ENCODE data around the gene CFAP92.
A peak's percentile ranks its signal among the peaks of the same experiment; 100 is the strongest.

Gene CFAP92

DNA sequence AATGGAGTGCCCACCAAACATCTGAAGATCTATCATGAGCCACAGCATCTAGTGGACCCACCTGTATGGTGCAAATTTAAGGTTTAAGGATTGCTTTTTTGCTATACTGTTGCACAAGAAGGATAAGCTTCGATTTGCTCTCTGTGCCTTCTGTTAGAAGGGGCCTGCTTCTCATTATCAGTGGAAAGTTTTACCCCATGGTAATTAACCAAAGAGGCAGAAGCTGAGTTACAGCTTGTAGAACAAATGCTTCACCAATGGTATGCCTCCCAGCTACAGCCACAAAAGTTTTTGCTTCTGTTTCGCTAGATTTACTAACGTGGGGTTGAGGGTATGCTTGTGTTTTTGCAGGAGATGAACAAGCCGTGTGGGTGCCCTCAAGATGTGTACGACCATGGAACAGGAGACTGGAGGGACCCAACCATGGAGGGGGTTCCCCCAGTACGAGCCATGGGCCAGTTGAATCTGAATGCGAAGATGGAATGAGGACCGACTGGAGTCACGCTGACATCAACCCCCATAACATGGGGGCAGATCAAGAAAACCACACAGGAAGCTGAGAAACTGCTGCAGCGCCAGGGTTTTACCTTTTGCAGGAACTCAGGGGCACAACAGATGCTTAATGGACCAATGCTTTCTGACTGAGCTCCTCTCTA is 70.9 kb downstream of the CFAP92 start:
- no peaks in the 10 kb centered on the region for H3K9me3 Mint-ChIP-seq
- peaks cover 20% of the 10 kb centered on the region for H3K36me3 Mint-ChIP-seq
- peaks cover 53% of the 10 kb centered on the region for H3K4me1 Mint-ChIP-seq
- peak overlapping the region; percentile 79 for H3K4me3 Mint-ChIP-seq
- H3K27me3 Mint-ChIP-seq, result no peaks in the 10 kb centered on the region
- peak overlapping the region; percentile 72 for H3K27ac Mint-ChIP-seq

DNA sequence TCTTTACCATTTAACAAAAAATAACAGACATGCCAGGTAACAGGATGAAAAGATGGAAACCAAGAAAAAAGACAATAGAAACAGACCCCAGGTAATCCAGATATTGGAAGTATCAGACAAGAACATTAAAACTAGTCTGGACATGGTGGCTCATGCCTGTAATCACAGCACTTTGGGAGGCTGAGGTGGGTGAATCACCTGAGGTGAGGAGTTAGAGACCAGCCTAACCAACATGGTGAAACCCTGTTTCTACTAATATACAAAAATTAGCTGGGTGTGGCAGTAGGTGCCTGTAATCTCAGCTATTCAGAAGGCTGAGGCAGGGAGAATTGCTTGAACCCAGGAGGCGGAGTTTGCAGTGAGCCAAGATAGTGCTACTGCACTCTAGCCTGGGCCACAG is 73.9 kb downstream of the CFAP92 start:
- Mint-ChIP-seq H3K27ac (peak overlapping the region; percentile 11), H3K4me3 (no peak overlapping the region), H3K27me3 (no peaks in the 10 kb centered on the region), H3K9me3 (no peaks in the 10 kb centered on the region), H3K36me3 (peaks cover 23% of the 10 kb centered on the region), H3K4me1 (peaks cover 43% of the 10 kb centered on the region)

DNA sequence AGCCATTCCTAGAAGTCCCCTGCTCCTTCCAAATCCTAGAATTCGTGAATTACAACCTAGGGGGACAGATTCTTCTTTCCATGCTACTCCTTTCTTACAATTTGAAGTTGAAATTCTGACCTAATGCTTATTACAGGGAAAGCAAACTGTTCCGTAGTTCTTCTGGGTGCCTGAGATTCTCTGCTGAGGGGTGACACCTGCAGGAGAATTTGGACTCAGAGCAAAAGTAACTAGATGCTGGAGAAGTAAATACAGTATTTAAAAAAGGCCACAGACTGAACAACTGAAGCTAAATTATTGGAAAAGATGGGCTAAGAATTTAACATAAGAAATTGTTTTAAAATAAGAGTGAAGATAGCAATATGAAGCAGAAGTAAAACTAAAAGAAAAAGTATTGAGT is 76.6 kb downstream of the CFAP92 start:
- Mint-ChIP-seq H3K4me1 (peaks cover 18% of the 10 kb centered on the region), H3K4me3 (no peak overlapping the region), H3K36me3 (peaks cover 25% of the 10 kb centered on the region), H3K9me3 (no peaks in the 10 kb centered on the region), H3K27ac (peak overlapping the region; percentile 25), H3K27me3 (no peaks in the 10 kb centered on the region)

DNA sequence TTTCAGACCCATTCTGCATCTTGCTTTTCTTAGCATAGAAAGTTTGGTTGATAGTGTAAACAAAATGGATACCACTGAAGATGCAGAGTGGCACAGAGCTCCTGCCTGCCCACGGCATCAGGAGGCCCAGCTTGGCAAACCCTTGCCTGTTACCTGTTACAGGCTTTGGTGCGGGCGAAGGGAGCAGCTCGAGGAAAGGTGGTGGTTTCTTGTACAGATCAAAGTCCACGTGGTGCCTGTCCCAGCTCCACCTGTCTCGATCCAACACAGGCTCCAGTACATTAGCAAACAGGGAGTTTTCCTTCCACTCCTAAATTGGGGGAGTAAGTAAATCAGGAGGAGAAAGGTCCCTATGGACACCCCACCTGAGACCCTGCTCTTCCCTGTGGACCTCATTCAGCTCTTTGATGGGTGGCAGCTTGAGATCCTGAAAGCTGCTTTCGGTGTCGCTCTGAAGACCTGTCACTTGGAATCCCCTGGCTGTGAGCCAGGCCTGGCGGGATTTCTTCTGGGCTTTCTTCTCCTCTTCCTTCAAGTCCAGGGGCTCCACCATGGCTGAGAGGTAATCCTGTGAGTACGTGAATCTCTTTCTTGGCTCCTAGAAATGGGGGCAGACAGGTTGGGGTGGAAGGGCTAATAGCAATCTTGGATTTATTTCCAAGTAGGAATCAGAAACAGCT is 78.8 kb downstream of the CFAP92 start:
- no peaks in the 10 kb centered on the region for H3K27me3 Mint-ChIP-seq
- H3K9me3 Mint-ChIP-seq, result no peaks in the 10 kb centered on the region
- H3K27ac Mint-ChIP-seq, result no peak overlapping the region
- H3K4me3 Mint-ChIP-seq, result no peak overlapping the region
- peaks cover 25% of the 10 kb centered on the region for H3K36me3 Mint-ChIP-seq
- no peaks in the 10 kb centered on the region for H3K4me1 Mint-ChIP-seq

DNA sequence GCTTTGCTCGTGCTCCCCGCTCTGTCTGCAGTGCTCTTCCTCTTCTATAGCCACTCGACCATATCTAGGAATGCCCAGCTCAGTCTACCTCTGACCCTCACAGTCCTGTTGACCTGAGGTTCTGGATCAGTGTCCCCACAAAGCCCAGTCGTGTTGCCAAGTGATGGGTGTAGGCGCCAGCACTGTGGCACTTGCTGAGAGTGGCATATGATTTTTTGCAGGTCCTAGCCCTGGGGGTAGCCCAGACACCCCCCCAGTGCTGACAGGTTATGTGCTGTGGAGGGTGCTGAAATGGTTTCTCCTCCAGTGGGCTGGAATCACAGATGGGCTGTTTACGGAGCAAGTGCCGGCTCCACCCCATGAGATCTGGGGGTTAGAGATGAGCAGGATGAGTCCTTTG is 82.0 kb downstream of the CFAP92 start:
- Mint-ChIP-seq H3K27ac (peak overlapping the region; percentile 30), H3K27me3 (no peaks in the 10 kb centered on the region), H3K36me3 (peaks cover 4% of the 10 kb centered on the region), H3K4me3 (no peak overlapping the region), H3K9me3 (no peaks in the 10 kb centered on the region), H3K4me1 (no peaks in the 10 kb centered on the region)

DNA sequence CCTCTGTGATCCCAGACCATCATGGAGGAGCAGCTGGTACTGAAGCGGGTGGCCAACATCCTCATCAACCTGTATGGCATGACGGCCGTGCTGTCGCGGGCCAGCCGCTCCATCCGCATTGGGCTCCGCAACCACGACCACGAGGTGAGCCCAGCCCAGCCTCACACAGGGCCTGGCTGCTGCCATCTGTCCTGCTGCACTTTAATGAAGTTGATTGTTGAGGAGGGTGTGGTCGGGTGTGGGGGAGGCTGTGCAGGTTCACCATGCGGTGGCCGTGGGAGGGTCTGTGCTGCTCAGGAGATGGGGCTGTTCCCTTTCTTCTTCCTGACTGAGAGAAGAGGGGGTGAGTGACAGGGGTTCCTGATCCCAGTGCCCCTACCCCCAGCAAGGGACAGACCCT is 83.9 kb downstream of the CFAP92 start:
- H3K4me3 Mint-ChIP-seq, result no peak overlapping the region
- H3K36me3 Mint-ChIP-seq, result peaks cover 9% of the 10 kb centered on the region
- H3K27ac Mint-ChIP-seq, result no peak overlapping the region
- no peaks in the 10 kb centered on the region for H3K27me3 Mint-ChIP-seq
- no peaks in the 10 kb centered on the region for H3K4me1 Mint-ChIP-seq
- no peaks in the 10 kb centered on the region for H3K9me3 Mint-ChIP-seq

DNA sequence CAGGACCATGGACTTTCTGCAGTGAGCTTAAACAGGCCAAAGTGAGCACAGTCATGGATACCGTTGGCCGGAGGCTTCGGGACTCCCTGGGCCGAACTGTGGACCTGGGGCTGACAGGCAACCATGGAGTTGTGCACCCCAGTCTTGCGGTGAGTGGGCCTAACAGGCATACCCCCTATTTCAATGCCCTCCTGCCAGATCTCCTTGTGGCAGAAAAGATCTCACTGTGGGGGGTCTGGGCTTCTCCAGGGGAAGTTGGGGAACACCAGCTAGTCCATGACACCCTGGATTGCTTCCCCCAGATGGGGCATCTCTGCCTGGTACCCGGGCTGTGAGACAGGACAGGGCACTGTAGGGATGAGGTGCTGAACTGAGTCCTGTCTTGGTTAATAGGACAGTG is 84.9 kb downstream of the CFAP92 start:
- no peak overlapping the region for H3K4me3 Mint-ChIP-seq
- no peaks in the 10 kb centered on the region for H3K27me3 Mint-ChIP-seq
- peaks cover 15% of the 10 kb centered on the region for H3K36me3 Mint-ChIP-seq
- H3K4me1 Mint-ChIP-seq, result no peaks in the 10 kb centered on the region
- H3K9me3 Mint-ChIP-seq, result no peaks in the 10 kb centered on the region
- H3K27ac Mint-ChIP-seq, result no peak overlapping the region

DNA sequence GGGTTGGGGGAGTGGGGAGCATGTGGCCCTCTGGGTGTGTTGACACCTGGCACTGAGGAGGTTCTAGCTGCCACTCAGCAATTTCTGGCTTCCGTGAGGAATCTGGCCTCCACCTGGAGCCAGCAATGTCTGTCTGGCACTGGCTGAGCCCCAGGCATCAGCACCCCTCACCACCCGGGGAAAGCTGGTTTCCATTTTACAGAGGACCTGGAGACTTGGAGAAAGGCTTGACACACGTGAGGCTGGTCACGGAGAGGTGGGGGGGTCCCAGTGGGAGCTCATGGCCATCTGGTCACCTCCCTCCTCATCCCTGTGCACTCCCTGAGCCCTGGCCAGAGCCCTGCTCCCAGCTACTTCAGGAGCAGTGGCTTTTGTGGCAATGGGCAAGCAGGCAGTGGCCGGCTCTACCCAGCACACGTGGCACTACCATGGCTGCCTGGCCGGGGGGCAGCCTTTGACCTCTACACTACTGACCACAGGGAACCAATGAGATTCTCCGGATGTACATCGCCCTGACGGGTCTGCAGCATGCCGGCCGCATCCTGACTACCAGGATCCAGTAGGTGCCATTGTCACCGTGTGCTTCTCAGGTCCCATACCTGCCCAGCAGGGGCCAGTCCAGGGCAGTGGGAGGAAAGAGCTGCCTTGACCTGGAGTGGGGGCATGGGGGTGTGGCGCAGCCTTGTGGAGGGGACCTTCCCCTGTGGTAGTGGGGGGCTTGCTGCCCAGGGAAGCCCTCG is 86.0 kb downstream of the CFAP92 start:
- Mint-ChIP-seq H3K27ac (no peak overlapping the region), H3K36me3 (peaks cover 15% of the 10 kb centered on the region), H3K9me3 (no peaks in the 10 kb centered on the region), H3K4me1 (no peaks in the 10 kb centered on the region), H3K27me3 (no peaks in the 10 kb centered on the region), H3K4me3 (no peak overlapping the region)

DNA sequence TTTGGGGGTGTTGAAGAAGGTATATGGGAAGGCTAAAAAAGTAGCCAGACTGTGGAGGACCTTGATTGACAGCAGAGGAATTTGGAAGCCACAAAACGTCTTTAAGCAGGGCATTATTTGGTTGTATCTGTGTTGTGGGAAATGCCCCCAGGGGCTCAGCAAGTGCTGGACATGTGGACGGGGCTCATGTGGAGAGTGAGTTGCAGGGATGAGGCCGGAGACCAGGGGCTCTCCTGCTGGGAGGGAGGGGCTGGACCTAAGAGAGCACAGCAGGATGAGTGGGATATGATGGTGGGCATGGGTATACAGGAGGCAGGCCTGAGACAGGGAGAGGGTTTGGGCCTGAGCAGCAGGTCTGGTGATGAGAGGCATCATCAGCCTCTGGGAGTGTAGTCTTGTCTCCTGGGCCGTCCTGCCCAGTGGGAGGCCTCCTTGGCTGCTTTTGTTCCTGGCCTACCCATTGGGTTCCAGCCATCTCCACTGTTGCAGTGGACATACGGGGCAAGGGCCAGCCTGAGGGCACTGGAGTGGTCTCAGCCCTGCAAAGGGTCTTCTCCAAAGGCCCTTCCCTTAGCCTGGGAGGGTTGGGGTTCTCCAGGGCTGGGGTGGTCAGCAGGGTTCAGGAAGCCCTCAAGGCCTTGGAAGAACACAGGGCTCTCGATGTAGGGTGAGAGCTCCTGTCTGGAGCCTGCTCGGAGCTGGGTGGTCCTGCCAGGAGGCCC is 86.9 kb downstream of the CFAP92 start:
- Mint-ChIP-seq H3K27me3 (no peaks in the 10 kb centered on the region), H3K4me3 (no peak overlapping the region), H3K4me1 (no peaks in the 10 kb centered on the region), H3K27ac (no peak overlapping the region), H3K9me3 (no peaks in the 10 kb centered on the region), H3K36me3 (peaks cover 13% of the 10 kb centered on the region)

DNA sequence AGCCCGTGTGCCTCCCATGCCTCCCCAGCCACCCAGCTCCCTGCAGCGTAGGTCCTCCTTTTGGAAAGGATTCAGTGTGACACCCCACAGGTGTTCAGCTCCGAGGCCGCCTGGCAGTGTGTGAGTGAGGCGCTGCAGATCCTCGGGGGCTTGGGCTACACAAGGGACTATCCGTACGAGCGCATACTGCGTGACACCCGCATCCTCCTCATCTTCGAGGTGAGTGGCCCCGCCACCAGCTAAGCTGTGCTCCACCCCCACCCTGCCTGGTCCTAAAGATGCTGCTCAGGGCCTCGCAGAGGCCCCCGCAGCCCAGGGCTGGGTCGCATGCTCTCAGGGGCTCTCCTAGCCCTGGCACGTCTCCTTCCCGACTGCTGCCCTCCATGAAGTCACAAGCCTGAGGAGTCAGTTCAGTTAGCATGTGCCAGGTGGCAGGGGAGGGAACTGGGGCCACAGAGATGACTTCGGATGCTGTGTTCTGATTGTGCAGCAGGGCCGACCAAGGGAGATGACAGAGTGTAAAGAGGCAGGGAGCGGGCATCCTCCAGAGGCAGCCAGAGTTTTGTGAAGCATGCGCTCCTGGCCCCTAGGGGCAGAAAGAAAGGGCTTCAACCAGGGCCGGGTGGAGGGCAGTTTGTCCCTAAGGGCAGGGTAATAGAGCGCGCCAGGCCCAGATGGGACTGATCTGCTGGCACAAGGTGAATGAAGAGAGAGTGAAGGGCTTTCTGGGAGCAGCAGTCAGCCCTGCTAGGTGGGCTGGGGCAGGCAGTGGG is 87.7 kb downstream of the CFAP92 start:
- Mint-ChIP-seq H3K27me3 (no peaks in the 10 kb centered on the region), H3K9me3 (no peaks in the 10 kb centered on the region), H3K36me3 (peaks cover 11% of the 10 kb centered on the region), H3K27ac (no peak overlapping the region), H3K4me3 (no peak overlapping the region), H3K4me1 (no peaks in the 10 kb centered on the region)

DNA sequence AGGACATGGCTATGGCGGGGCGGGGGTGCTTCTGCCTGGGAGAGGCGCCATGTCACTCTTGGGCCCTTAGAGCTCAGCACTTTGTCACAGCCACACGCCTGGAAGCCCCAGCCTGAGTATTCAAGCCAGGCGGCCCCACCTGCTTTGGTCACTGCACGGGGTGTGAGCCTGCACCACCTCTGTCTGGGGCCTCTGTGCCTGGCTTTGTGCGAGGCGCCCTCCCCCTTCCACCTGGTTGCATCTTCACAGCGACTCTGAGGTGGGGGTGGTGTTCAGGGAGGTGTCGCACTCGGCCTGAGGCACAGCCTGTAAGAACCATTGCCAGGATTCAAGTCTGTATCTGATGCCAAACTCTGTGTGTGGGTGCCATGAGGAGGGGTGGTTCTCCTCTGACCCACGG is 90.4 kb downstream of the CFAP92 start:
- no peaks in the 10 kb centered on the region for H3K27me3 Mint-ChIP-seq
- no peak overlapping the region for H3K27ac Mint-ChIP-seq
- H3K4me3 Mint-ChIP-seq, result no peak overlapping the region
- H3K4me1 Mint-ChIP-seq, result no peaks in the 10 kb centered on the region
- no peaks in the 10 kb centered on the region for H3K9me3 Mint-ChIP-seq
- H3K36me3 Mint-ChIP-seq, result peaks cover 17% of the 10 kb centered on the region

DNA sequence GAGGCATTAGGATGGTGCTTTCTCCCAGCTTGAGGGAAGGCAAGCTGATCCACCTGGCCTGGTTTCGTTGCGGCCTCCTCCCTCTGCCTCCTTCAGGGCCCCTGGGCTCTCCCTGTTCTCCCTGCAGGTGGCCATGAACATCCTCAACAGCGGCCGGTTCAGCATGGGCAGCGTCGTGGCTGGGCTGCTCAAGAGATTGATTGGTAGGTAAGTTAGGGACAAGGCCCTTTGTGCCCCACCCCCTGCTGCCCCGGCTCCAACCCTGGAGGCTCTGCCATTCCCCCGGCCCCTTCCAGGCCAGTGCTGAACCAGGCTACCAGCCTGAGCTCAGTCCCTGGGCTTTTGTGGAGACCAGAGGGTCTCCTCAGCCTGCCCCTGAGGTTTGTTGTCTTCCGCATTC is 91.5 kb downstream of the CFAP92 start:
- H3K4me3 Mint-ChIP-seq, result no peak overlapping the region
- H3K27ac Mint-ChIP-seq, result no peak overlapping the region
- H3K4me1 Mint-ChIP-seq, result no peaks in the 10 kb centered on the region
- H3K36me3 Mint-ChIP-seq, result peaks cover 17% of the 10 kb centered on the region
- H3K9me3 Mint-ChIP-seq, result no peaks in the 10 kb centered on the region
- H3K27me3 Mint-ChIP-seq, result no peaks in the 10 kb centered on the region

DNA sequence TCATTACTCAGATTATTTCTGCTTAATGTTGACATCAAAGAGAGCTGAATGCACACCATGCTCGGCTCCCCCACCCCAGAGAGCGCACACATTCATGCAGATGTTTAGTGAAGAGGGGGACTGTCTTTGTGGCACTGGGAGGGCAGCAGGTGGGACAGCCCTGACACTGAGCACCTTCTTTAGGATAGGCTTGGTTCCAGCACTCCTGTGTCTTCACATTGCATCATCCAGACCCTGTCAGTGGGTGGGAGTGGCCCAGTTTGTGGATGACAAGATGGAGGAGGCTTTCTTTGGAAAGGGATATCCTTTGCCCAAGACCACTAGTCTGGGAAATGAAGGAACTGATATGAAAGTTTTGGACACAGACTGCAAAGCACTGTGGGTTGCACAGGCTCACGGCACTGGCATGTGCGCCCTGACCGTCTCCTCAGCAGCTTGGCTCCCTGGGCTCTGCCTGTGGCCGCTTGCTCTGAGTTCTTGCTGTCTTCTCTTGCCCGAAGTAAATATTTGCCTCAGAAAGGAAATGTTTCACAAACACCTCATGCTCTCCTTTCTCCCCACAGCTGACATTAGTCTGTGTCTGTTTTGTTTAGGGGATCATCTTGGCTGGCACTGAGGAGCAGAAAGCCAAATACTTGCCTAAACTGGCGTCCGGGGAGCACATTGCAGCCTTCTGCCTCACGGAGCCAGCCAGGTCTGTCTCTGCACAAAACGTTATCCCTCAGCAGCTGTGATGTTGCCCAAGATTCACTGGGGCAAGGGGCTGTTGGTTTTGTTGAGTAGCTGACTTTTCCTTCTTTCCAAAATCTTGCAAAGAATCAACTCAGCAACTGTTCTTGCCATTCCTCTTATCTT is 97.8 kb downstream of the CFAP92 start:
- Mint-ChIP-seq H3K4me3 (no peak overlapping the region), H3K36me3 (peaks cover 12% of the 10 kb centered on the region), H3K27me3 (no peaks in the 10 kb centered on the region), H3K4me1 (no peaks in the 10 kb centered on the region), H3K27ac (no peak overlapping the region), H3K9me3 (no peaks in the 10 kb centered on the region)

DNA sequence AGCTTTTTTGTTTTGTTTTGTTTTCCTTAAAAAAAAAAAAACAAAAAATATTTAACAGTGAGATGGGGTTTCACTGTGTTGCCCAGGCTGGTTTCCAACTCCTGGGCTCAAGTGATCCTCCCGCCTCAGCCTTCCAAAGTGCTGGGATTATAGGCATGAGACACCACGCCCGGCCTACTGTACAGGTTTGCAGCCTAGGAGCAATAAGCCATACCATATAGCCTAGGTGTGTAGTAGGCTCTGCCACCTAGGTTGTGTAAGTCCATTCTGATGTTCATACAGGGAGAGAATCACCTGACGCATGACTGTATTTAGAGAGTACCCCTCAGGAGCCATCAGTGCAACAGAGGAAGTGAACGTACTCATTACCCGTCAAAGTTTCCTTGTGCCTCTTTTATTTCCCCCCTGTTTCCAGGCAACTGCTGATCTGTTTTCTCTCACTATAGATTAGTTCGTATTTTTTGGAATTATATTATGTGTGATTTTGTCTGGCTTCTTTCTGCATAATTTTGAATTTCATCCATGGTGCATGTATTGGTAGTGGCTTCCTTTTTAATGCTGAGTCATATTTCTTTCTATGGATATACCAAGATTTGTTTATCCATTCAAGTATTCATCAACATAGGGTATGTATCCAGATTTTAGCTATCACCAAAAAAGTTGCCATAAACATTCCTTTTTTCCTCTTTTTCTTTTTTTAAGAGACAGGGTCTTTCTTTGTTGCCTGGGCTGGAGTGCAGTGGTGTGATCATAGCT is 104.6 kb downstream of the CFAP92 start:
- Mint-ChIP-seq H3K27me3 (no peaks in the 10 kb centered on the region), H3K9me3 (no peaks in the 10 kb centered on the region), H3K27ac (no peak overlapping the region), H3K36me3 (peaks cover 2% of the 10 kb centered on the region), H3K4me3 (no peak overlapping the region), H3K4me1 (no peaks in the 10 kb centered on the region)

All from activated naive CD4-positive, alpha-beta T cell treated with anti-CD3 and anti-CD28 coated beads, Interleukin-2, amount 50 U/mL, for 24 hours (primary cell).